Measurements from ENCODE around the gene DCTN1. TPM values are rescaled to one million over a fixed set of nuclear protein-coding genes. Genes with fewer than 3 reads are reported as not detected.
"Not testable (repeated sequence)": the region's sequence is repeated elsewhere in the genome, so short reads cannot be mapped to it uniquely, and the experiment has no call there.

DCTN1 gene
- total RNA-seq, result 121 and 123 TPM in 2 replicates
- polyA plus RNA-seq (2012), result 183 TPM

- peak; percentile 70 for DNase-seq (ENCODE audit: low read depth)
Observed at GRCh38 chr2:74379851-74380789, at the start of gene DCTN1. DCTN1 (minus strand) TSS chr2:74380311; CDS start chr2:74380037, 274 bp downstream.

GRCh38 chr2:74428675-74429074 is 48.6 kb upstream of the DCTN1 start:
- no peak for DNase-seq (ENCODE audit: low read depth)

GRCh38 chr2:74427551-74427950 is 47.4 kb upstream of the DCTN1 start:
- DNase-seq (ENCODE audit: low read depth), result no peak

GRCh38 chr2:74426181-74426758 is 46.2 kb upstream of the DCTN1 start:
- DNase-seq (ENCODE audit: low read depth), result no peak

- DNase-seq (ENCODE audit: low read depth), result peak; percentile 33
Observed at GRCh38 chr2:74425523-74425922, 45.4 kb upstream of the DCTN1 start.

- no peak for DNase-seq (ENCODE audit: low read depth)
Observed at GRCh38 chr2:74424995-74425406, 44.9 kb upstream of the DCTN1 start.

- DNase-seq (ENCODE audit: low read depth), result peak; percentile 20
Observed at GRCh38 chr2:74424139-74424992, 44.3 kb upstream of the DCTN1 start.

- DNase-seq (ENCODE audit: low read depth), result no peak
Observed at GRCh38 chr2:74423231-74424095, 43.4 kb upstream of the DCTN1 start.

GRCh38 chr2:74421221-74421870 is 41.2 kb upstream of the DCTN1 start, which contains the start of the genes C2orf81 and WDR54:
C2orf81 (minus strand) TSS chr2:74421619; CDS start chr2:74421560, 59 bp downstream.
WDR54 (plus strand) TSS chr2:74421730; CDS start chr2:74422154, 424 bp downstream.
- peak; percentile 88 for DNase-seq (ENCODE audit: low read depth)

GRCh38 chr2:74420443-74421103 is 40.5 kb upstream of the DCTN1 start:
- DNase-seq (ENCODE audit: low read depth), result not testable (repeated sequence)

- no peak for DNase-seq (ENCODE audit: low read depth)
Observed at GRCh38 chr2:74420006-74420405, 39.9 kb upstream of the DCTN1 start.

GRCh38 chr2:74419345-74419744 is 39.2 kb upstream of the DCTN1 start:
- no peak for DNase-seq (ENCODE audit: low read depth)

- DNase-seq (ENCODE audit: low read depth), result no peak
Observed at GRCh38 chr2:74418312-74418711, 38.2 kb upstream of the DCTN1 start.

GRCh38 chr2:74417763-74418162 is 37.7 kb upstream of the DCTN1 start:
- DNase-seq (ENCODE audit: low read depth), result no peak

- DNase-seq (ENCODE audit: low read depth), result no peak
Observed at GRCh38 chr2:74417197-74417596, 37.1 kb upstream of the DCTN1 start.

GRCh38 chr2:74416778-74417177 is 36.7 kb upstream of the DCTN1 start:
- DNase-seq (ENCODE audit: low read depth), result no peak

GRCh38 chr2:74415762-74416395 is 35.8 kb upstream of the DCTN1 start:
- no peak for DNase-seq (ENCODE audit: low read depth)

- DNase-seq (ENCODE audit: low read depth), result peak; percentile 50
Observed at GRCh38 chr2:74414881-74415761, 35.0 kb upstream of the DCTN1 start.
